Tibial nerve (tissue), 3 donors: Measurements from ENCODE around the gene OGDH.

Source experiments
- POLR2A ChIP-seq, 2 donors: fragments of 450-650 bp; IDR thresholded peaks; one replicate each; pipeline ENCODE4 v1.6.1; 2017; ENCODE audit warnings: antibody characterized with exemption in 2 of 2, mild to moderate bottlenecking in 2 of 2, moderate library complexity in 2 of 2
- TF ChIP-seq, protein P1 (sequence below), 5 experiments: fragments of 200-600 bp in 3 of 5; fragments of 450-650 bp in 2 of 5; sonication (generic) in 3 of 5; IDR thresholded peaks; one replicate each; pipeline ENCODE4 v1.5.1; 2016 to 2019; ENCODE audit warnings: antibody characterized with exemption in 5 of 5, mild to moderate bottlenecking in 3 of 5, moderate library complexity in 2 of 5

DNA sequence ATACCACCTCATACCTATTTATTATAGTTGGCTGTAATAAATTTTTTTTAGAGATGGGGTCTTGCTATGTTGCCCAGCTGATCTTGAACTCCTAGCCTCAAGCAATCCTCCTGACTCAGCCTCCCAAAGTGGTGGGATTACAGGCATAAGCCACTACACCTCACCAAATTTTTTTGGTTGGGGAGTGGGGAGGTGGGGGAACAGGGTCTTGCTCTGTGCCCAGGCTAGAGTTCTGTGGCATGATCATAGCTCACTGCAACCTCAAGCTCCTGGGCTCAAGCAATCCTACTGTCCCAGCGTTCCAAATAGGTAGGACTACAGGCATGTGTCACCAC lies 3.9 kb upstream of the OGDH start:
- TF ChIP-seq, protein P1, sequence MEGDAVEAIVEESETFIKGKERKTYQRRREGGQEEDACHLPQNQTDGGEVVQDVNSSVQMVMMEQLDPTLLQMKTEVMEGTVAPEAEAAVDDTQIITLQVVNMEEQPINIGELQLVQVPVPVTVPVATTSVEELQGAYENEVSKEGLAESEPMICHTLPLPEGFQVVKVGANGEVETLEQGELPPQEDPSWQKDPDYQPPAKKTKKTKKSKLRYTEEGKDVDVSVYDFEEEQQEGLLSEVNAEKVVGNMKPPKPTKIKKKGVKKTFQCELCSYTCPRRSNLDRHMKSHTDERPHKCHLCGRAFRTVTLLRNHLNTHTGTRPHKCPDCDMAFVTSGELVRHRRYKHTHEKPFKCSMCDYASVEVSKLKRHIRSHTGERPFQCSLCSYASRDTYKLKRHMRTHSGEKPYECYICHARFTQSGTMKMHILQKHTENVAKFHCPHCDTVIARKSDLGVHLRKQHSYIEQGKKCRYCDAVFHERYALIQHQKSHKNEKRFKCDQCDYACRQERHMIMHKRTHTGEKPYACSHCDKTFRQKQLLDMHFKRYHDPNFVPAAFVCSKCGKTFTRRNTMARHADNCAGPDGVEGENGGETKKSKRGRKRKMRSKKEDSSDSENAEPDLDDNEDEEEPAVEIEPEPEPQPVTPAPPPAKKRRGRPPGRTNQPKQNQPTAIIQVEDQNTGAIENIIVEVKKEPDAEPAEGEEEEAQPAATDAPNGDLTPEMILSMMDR (IDR thresholded peaks at IDR 0.05), result no peak
- no peak for TF ChIP-seq POLR2A (IDR thresholded peaks at IDR 0.05)
